ENCODE measurements around the gene CAMK4.

- no peak for TF ChIP-seq GATA2 (IDR thresholded peaks at IDR 0.05; ENCODE audit: low read depth, low read length)
- no peak for TF ChIP-seq GATA3 (IDR thresholded peaks at IDR 0.05; ENCODE audit: low read depth, low read length)
Observed at GRCh38 chr5:111520908-111521307, 296.7 kb downstream of the CAMK4 start.
